WTC11 (cell line): Measurements from ENCODE around the gene PARL. TPM values are rescaled to one million over a fixed set of nuclear protein-coding genes. Genes with fewer than 3 reads are reported as not detected.

Experiments
- ATAC-seq: fragments of 200-7000 bp; cut with Tn5 transposase; 2 replicates; pipeline ENCODE4 v1.10.0; 2021; ENCODE audit warnings: mild to moderate bottlenecking, moderate library complexity
- CTCF ChIA-PET: fragments of 300-600 bp; sonication (Branson Sonifier 250); formaldehyde crosslinking; loops from one replicate; lab custom pipeline; 2021; ENCODE audit warnings: antibody characterized with exemption; lab: Charles Lee
- POLR2A ChIA-PET: fragments of 350-600 bp; sonication (Branson Sonifier 250); formaldehyde crosslinking; loops from one replicate; lab custom pipeline; 2021; ENCODE audit warnings: antibody characterized with exemption; lab: Charles Lee
- DNase-seq: peaks from one replicate; pipeline ENCODE4 v3.0.0; 2021; ENCODE audit warnings: low spot score
- H3K27ac Mint-ChIP-seq: 2 replicates; pipeline ENCODE4 v1.8.0; 2021; ENCODE audit warnings: mixed read lengths
- H3K27me3 Mint-ChIP-seq: 2 replicates; pipeline ENCODE4 v1.8.0; 2021; ENCODE audit warnings: low read depth, mild to moderate bottlenecking, moderate library complexity, mixed read lengths
- H3K36me3 Mint-ChIP-seq: 2 replicates; pipeline ENCODE4 v1.8.0; 2021; ENCODE audit warnings: mixed read lengths
- H3K4me1 Mint-ChIP-seq: 2 replicates; pipeline ENCODE4 v1.8.0; 2022; ENCODE audit warnings: mixed read lengths
- H3K4me3 Mint-ChIP-seq: 2 replicates; pipeline ENCODE4 v1.8.0; 2021; ENCODE audit warnings: mild to moderate bottlenecking, moderate library complexity, mixed read lengths
- H3K9me3 Mint-ChIP-seq: 2 replicates; pipeline ENCODE4 v1.8.0; 2021; ENCODE audit warnings: mixed read lengths
- FOXP1 ChIP-seq: sonication (generic); formaldehyde crosslinking; IDR thresholded peaks from 2 replicates; pipeline ENCODE4 v1.8.0; 2022; ENCODE audit warnings: missing genetic modification reagents, mild to moderate bottlenecking, moderate library complexity, borderline replicate concordance
- JUN ChIP-seq: sonication (generic); formaldehyde crosslinking; IDR thresholded peaks from 2 replicates; pipeline ENCODE4 v1.8.0; 2023; ENCODE audit warnings: mild to moderate bottlenecking, missing genetic modification reagents
- MYBL2 ChIP-seq: sonication (generic); formaldehyde crosslinking; IDR thresholded peaks from 2 replicates; pipeline ENCODE4 v1.8.1; 2023; ENCODE audit warnings: mild to moderate bottlenecking, moderate library complexity, missing genetic modification reagents
- SP1 ChIP-seq: sonication (generic); formaldehyde crosslinking; conservative IDR thresholded peaks from 2 replicates; pipeline ENCODE4 v1.8.1; 2022; ENCODE audit warnings: missing genetic modification reagents
- TEAD4 ChIP-seq: sonication (generic); formaldehyde crosslinking; IDR thresholded peaks from 2 replicates; pipeline ENCODE4 v1.8.0; 2022; ENCODE audit warnings: mild to moderate bottlenecking, missing genetic modification reagents
- TP53 ChIP-seq: sonication (generic); formaldehyde crosslinking; IDR thresholded peaks from 2 replicates; pipeline ENCODE4 v1.8.1; 2023; ENCODE audit warnings: mild to moderate bottlenecking, missing genetic modification reagents
- ZNF121 ChIP-seq: sonication (generic); formaldehyde crosslinking; IDR thresholded peaks from 2 replicates; pipeline ENCODE4 v1.8.0; 2023; ENCODE audit warnings: missing genetic modification reagents
- ZNF219 ChIP-seq: sonication (generic); formaldehyde crosslinking; IDR thresholded peaks from 2 replicates; pipeline ENCODE4 v1.8.0; 2023; ENCODE audit warnings: missing genetic modification reagents, mild to moderate bottlenecking, borderline replicate concordance
- ZNF396 ChIP-seq: fragments of 250-450 bp; sonication (Bioruptor Pico); IDR thresholded peaks from 2 replicates; pipeline ENCODE4 v1.8.0; 2021; ENCODE audit warnings: mild to moderate bottlenecking, moderate library complexity, borderline replicate concordance
- ZNF671 ChIP-seq: fragments of 250-450 bp; sonication (Bioruptor Pico); IDR thresholded peaks from 2 replicates; pipeline ENCODE4 v1.8.0; 2021; ENCODE audit warnings: mild to moderate bottlenecking
- total RNA-seq: library from RNA; stranded (reverse); gene quantifications from 3 replicates; pipeline ENCODE4 v1.2.3, GENCODE V29; 2021
- TF ChIP-seq, protein P1 (sequence below): sonication (generic); formaldehyde crosslinking; IDR thresholded peaks from 2 replicates; pipeline ENCODE4 v1.8.1; 2022; ENCODE audit warnings: mild to moderate bottlenecking, moderate library complexity, missing genetic modification reagents
- TF ChIP-seq, protein P2 (sequence below): fragments of 200-600 bp; IDR thresholded peaks from 2 replicates; pipeline ENCODE4 v1.8.0; 2022; ENCODE audit warnings: antibody characterized with exemption
- TF ChIP-seq, protein P3 (sequence below): sonication (generic); formaldehyde crosslinking; IDR thresholded peaks from 2 replicates; pipeline ENCODE4 v1.8.0; 2022; ENCODE audit warnings: mild to moderate bottlenecking, missing genetic modification reagents
- TF ChIP-seq, protein P4 (sequence below): sonication (generic); formaldehyde crosslinking; IDR thresholded peaks from 2 replicates; pipeline ENCODE4 v1.8.0; 2022; ENCODE audit warnings: mild to moderate bottlenecking, missing genetic modification reagents
- TF ChIP-seq, protein P5 (sequence below): sonication (generic); formaldehyde crosslinking; conservative IDR thresholded peaks from 2 replicates; pipeline ENCODE4 v1.8.1; 2022; ENCODE audit warnings: mild to moderate bottlenecking, missing genetic modification reagents
- TF ChIP-seq, protein P6 (sequence below): sonication (generic); formaldehyde crosslinking; IDR thresholded peaks from 2 replicates; pipeline ENCODE4 v1.8.1; 2023; ENCODE audit warnings: mild to moderate bottlenecking, missing genetic modification reagents

PARL gene
- total RNA-seq, 1 experiment from 2014 or later: 93.5 TPM

DNA sequence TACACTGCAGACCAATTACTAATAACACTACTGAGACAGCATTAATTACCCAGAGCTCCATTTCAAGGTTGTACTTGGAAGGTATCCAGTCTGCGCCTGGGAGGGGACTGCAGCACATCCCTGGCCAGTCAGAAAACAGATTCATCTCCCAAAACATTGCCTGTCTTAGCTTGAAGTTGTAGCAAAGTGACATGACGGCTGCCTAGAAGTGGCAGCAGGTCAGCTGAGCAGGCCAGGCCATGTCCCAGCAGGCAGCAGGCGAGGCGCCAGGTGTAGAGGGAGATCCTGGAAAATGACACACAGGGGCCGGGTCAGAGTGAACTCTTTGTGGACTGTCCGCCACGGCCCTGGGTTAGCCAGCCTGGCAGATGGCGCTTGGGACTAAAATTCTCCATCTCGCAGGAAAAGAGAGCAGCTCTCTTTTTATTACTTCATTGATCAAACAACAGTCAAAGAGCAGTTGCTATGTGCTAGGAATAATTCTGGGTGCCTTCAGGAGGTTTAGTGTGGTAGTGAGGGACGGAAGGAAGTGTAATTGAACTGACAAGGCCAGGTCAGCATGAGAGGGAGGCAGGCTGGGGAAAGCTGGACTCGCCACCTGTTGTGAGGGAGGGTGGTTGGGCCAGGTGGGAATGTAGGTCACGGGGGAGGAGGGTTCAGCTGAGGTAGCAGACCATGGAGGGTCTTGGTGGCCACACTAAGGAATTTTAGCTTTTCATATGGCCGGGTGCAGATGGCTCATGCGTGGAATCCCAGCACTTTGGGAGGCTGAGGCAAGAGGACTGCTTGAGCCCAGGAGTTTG is 58.0 kb downstream of the PARL start:
- Mint-ChIP-seq H3K27ac (peak overlapping the region; percentile 77), H3K9me3 (no peaks in the 10 kb centered on the region), H3K36me3 (no peaks in the 10 kb centered on the region; the same call in 1 of the 2 replicates), H3K4me3 (peak overlapping the region; percentile 65), H3K4me1 (peaks cover 27% of the 10 kb centered on the region), H3K27me3 (peaks cover 12% of the 10 kb centered on the region)
- TF ChIP-seq, protein P1, sequence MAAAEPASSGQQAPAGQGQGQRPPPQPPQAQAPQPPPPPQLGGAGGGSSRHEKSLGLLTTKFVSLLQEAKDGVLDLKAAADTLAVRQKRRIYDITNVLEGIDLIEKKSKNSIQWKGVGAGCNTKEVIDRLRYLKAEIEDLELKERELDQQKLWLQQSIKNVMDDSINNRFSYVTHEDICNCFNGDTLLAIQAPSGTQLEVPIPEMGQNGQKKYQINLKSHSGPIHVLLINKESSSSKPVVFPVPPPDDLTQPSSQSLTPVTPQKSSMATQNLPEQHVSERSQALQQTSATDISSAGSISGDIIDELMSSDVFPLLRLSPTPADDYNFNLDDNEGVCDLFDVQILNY: no peak
- 0 out of 2 replicates have a peak, but pooled peaks have one; percentile 83 for TF ChIP-seq ZNF121 (CRISPR knock-in tag)
- DNase-seq (peak; percentile 13), ATAC-seq (no peak)
- ChIA-PET CTCF (interaction anchor here (0.6 to 3.9 kb wide), 4 partner anchors 12 to 347 kb away, joined by 3 to 23 read pairs (median 4); partner anchors contain the start of gene PARL), POLR2A (no interaction called here)

DNA sequence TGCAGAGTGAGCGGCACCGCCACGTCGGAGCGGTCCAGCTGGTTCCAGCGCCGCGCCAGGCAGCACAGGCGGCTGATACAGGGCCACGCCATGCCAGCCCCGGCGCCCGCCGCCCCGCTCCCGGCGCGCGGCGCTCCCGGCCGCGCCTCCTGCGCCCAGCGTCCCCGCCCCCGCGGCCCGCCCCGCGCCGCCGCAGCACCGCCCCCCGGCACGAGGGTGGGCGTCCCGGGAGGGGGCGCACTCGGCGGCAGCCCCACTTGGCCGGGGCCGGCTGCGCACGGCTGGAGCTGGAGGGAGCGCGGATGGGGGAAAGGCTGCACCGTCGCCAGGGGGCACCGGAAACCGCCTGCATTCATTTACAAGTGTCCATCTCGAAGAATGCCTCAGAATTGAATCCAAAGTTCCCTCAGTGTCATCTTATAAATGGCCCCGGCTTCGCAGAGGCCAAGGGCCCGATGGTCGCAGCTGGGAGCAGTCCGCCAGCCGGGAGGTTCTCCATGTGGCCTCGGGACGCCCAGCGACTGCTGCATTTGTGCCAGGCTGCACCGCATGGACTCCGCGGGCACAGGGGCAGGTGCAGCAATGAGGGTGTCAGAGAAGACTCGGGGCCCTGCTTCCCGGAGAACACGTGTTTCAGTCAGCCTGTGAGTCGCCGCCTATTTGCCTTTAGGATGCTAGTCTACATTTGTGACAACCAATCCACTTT is 59.1 kb downstream of the PARL start, which contains the start of gene MAP6D1:
MAP6D1 (minus strand) TSS at position 122 of the 706 bp plus-strand sequence; CDS start at position 92, 30 bp downstream.
- Mint-ChIP-seq H3K27me3 (peaks cover 12% of the 10 kb centered on the region), H3K4me3 (peak within 1 kb of the TSS; percentile 73), H3K9me3 (no peaks in the 10 kb centered on the region), H3K27ac (peak within 1 kb of the TSS; percentile 77), H3K4me1 (peaks cover 27% of the 10 kb centered on the region), H3K36me3 (no peaks in the 10 kb centered on the region; the same call in 1 of the 2 replicates)
- peak; percentile 81 for ATAC-seq
- DNase-seq: peak; percentile 80
- POLR2A ChIA-PET: interaction anchor here (1.1 kb wide), 1 partner anchor 110 kb away, joined by 3 read pairs; no protein-coding TSS in a partner anchor
- TF ChIP-seq TEAD4 (CRISPR knock-in tag) (0 out of 2 replicates have a peak, but pooled peaks have one; percentile 10), MYBL2 (0 out of 2 replicates have a peak, but pooled peaks have one; percentile 15), ZNF396 (CRISPR knock-in tag) (no peak), SP1 (peak; percentile 89), JUN (CRISPR knock-in tag) (no peak)
- TF ChIP-seq, protein P2, sequence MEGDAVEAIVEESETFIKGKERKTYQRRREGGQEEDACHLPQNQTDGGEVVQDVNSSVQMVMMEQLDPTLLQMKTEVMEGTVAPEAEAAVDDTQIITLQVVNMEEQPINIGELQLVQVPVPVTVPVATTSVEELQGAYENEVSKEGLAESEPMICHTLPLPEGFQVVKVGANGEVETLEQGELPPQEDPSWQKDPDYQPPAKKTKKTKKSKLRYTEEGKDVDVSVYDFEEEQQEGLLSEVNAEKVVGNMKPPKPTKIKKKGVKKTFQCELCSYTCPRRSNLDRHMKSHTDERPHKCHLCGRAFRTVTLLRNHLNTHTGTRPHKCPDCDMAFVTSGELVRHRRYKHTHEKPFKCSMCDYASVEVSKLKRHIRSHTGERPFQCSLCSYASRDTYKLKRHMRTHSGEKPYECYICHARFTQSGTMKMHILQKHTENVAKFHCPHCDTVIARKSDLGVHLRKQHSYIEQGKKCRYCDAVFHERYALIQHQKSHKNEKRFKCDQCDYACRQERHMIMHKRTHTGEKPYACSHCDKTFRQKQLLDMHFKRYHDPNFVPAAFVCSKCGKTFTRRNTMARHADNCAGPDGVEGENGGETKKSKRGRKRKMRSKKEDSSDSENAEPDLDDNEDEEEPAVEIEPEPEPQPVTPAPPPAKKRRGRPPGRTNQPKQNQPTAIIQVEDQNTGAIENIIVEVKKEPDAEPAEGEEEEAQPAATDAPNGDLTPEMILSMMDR: peak; percentile 33; the same call in 1 of the 2 replicates
- TF ChIP-seq, protein P3, sequence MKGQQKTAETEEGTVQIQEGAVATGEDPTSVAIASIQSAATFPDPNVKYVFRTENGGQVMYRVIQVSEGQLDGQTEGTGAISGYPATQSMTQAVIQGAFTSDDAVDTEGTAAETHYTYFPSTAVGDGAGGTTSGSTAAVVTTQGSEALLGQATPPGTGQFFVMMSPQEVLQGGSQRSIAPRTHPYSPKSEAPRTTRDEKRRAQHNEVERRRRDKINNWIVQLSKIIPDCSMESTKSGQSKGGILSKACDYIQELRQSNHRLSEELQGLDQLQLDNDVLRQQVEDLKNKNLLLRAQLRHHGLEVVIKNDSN (CRISPR knock-in tag): peak; percentile 54; the same call in 1 of the 2 replicates
- TF ChIP-seq, protein P4, sequence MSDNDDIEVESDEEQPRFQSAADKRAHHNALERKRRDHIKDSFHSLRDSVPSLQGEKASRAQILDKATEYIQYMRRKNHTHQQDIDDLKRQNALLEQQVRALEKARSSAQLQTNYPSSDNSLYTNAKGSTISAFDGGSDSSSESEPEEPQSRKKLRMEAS (CRISPR knock-in tag): peak; percentile 82
- CTCF ChIA-PET: interaction anchor here (1.0 to 3.9 kb wide), 6 partner anchors 11 to 740 kb away, joined by 3 to 23 read pairs (median 4); partner anchors contain the start of gene PARL

DNA sequence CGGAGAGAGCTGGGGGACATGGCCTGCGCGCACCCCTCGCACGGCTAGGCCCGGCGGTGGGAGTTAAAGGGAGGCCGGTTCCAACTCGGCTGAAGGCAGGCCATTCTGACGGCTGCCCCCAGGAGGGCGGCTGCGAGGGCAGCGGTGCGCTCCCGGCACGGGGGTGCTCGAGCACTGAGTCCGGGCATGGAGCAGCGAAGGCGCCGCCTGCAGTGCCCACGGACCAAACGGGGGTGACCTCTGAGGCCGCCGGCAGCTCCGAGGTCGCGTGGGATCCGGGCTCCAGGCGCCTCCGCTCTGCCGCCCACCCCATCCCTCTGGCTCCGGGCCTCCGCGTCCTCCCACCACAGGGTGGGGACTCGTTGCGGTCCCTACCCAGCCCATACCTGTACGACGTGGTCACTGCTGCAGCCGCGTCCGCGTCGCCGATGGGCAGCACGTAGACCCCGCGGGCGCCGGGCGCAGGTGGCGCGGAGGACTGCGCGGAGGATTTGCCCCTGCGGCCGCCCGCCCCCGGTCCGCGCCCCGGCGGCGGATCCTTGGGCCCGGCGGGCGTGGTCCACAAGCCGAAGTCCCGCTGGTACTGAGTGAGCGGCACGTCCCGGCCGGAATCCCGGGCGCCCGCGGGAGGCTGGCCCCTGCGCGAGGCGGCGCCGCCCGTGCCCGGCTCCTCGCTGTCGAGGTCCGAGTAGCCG is 59.8 kb downstream of the PARL start:
- peak; percentile 19 for ATAC-seq
- ChIA-PET CTCF (interaction anchor here (0.6 to 3.9 kb wide), 9 partner anchors 10 to 739 kb away, joined by 3 to 23 read pairs (median 4); partner anchors contain the start of gene PARL), POLR2A (interaction anchor here (1.1 kb wide), 1 partner anchor 109 kb away, joined by 3 read pairs; no protein-coding TSS in a partner anchor)
- peak overlapping the region; percentile 73 for H3K4me3 Mint-ChIP-seq
- H3K4me1 Mint-ChIP-seq: peaks cover 27% of the 10 kb centered on the region
- DNase-seq: peak; percentile 43
- H3K27me3 Mint-ChIP-seq: peaks cover 12% of the 10 kb centered on the region
- H3K36me3 Mint-ChIP-seq: no peaks in the 10 kb centered on the region; the same call in 1 of the 2 replicates
- H3K27ac Mint-ChIP-seq: no peak overlapping the region
- H3K9me3 Mint-ChIP-seq: no peaks in the 10 kb centered on the region
- peak; percentile 13; the same call in 1 of the 2 replicates for TF ChIP-seq FOXP1 (CRISPR knock-in tag)
- no peak for TF ChIP-seq ZNF219 (CRISPR knock-in tag)
- no peak for TF ChIP-seq TP53 (CRISPR knock-in tag)
- TF ChIP-seq, protein P5, sequence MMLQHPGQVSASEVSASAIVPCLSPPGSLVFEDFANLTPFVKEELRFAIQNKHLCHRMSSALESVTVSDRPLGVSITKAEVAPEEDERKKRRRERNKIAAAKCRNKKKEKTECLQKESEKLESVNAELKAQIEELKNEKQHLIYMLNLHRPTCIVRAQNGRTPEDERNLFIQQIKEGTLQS (CRISPR knock-in tag): 0 out of 2 replicates have a peak, but pooled peaks have one; percentile 20
- TF ChIP-seq ZNF671 (CRISPR knock-in tag): no peak
- TF ChIP-seq, protein P6, sequence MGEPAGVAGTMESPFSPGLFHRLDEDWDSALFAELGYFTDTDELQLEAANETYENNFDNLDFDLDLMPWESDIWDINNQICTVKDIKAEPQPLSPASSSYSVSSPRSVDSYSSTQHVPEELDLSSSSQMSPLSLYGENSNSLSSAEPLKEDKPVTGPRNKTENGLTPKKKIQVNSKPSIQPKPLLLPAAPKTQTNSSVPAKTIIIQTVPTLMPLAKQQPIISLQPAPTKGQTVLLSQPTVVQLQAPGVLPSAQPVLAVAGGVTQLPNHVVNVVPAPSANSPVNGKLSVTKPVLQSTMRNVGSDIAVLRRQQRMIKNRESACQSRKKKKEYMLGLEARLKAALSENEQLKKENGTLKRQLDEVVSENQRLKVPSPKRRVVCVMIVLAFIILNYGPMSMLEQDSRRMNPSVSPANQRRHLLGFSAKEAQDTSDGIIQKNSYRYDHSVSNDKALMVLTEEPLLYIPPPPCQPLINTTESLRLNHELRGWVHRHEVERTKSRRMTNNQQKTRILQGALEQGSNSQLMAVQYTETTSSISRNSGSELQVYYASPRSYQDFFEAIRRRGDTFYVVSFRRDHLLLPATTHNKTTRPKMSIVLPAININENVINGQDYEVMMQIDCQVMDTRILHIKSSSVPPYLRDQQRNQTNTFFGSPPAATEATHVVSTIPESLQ (CRISPR knock-in tag): no peak
